RWPE2 (cell line): Measurements from ENCODE around the gene PGA4.

Source experiments
- ATAC-seq: fragments of 200-7000 bp; cut with Tn5 transposase; 3 replicates; pipeline ENCODE4 v1.9.1; 2021; ENCODE audit warnings: low read depth
- DNase-seq: peaks from one replicate; pipeline ENCODE4 v3.0.0-alpha.2; 2020; ENCODE audit warnings: low spot score
- H3K27ac ChIP-seq: fragments of 450-650 bp; 2 replicates; pipeline ENCODE4 v1.5.1; 2017; ENCODE audit warnings: mild to moderate bottlenecking; ENCODE audit not compliant: poor library complexity, severe bottlenecking
- H3K27me3 ChIP-seq: fragments of 250-450 bp; sonication (Bioruptor Pico); 2 replicates; pipeline ENCODE4 v1.5.1; 2021; ENCODE audit warnings: mild to moderate bottlenecking, moderate library complexity; ENCODE audit not compliant: insufficient read depth, poor library complexity, severe bottlenecking
- H3K36me3 ChIP-seq: fragments of 250-450 bp; sonication (Bioruptor Pico); 2 replicates; pipeline ENCODE4 v1.5.1; 2020; ENCODE audit warnings: low read depth, mild to moderate bottlenecking, moderate library complexity
- H3K4me1 ChIP-seq: fragments of 250-450 bp; sonication (Bioruptor Pico); 2 replicates; pipeline ENCODE4 v1.5.1; 2021; ENCODE audit warnings: mild to moderate bottlenecking, moderate library complexity; ENCODE audit not compliant: insufficient read depth, poor library complexity, severe bottlenecking
- H3K4me3 ChIP-seq: fragments of 250-450 bp; sonication (Bioruptor Pico); 2 replicates; pipeline ENCODE4 v1.5.1; 2021; ENCODE audit warnings: mild to moderate bottlenecking, moderate library complexity; ENCODE audit not compliant: severe bottlenecking
- H3K9me3 ChIP-seq: fragments of 250-450 bp; sonication (Bioruptor Pico); 2 replicates; pipeline ENCODE4 v1.5.1; 2021; ENCODE audit warnings: mild to moderate bottlenecking, moderate library complexity; ENCODE audit not compliant: severe bottlenecking
- CTCF ChIP-seq: fragments of 450-650 bp; IDR thresholded peaks from one replicate; pipeline ENCODE4 v1.5.1; 2017; ENCODE audit warnings: mild to moderate bottlenecking, moderate library complexity; ENCODE audit not compliant: poor library complexity, severe bottlenecking

The PGA4 gene

GRCh38 chr11:61264795-61265194 lies 42.6 kb downstream of the PGA4 start:
- Histone ChIP-seq H3K27me3 (no peaks in the 10 kb centered on the region), H3K9me3 (no peaks in the 10 kb centered on the region), H3K4me3 (no peak overlapping the region), H3K36me3 (no peaks in the 10 kb centered on the region), H3K27ac (no peak overlapping the region), H3K4me1 (no peaks in the 10 kb centered on the region)
- no peak for TF ChIP-seq CTCF
- DNase-seq, result no peak
- no peak for ATAC-seq

- Histone ChIP-seq H3K4me3 (no peak overlapping the region), H3K9me3 (no peaks in the 10 kb centered on the region), H3K4me1 (no peaks in the 10 kb centered on the region), H3K27ac (no peak overlapping the region), H3K27me3 (no peaks in the 10 kb centered on the region), H3K36me3 (no peaks in the 10 kb centered on the region)
- DNase-seq (no peak), ATAC-seq (no peak)
- no peak for TF ChIP-seq CTCF
Observed at GRCh38 chr11:61265357-61265756, 43.2 kb downstream of the PGA4 start.

GRCh38 chr11:61266602-61267001 lies 44.5 kb downstream of the PGA4 start:
- peak; percentile 65 for ATAC-seq
- Histone ChIP-seq H3K27me3 (no peaks in the 10 kb centered on the region), H3K4me3 (no peak overlapping the region), H3K9me3 (no peaks in the 10 kb centered on the region), H3K27ac (no peak overlapping the region), H3K4me1 (no peaks in the 10 kb centered on the region), H3K36me3 (no peaks in the 10 kb centered on the region)
- no peak for TF ChIP-seq CTCF
- no peak for DNase-seq

GRCh38 chr11:61267437-61267841 lies 45.3 kb downstream of the PGA4 start:
- TF ChIP-seq CTCF, result no peak
- DNase-seq (no peak), ATAC-seq (no peak)
- Histone ChIP-seq H3K4me3 (no peak overlapping the region), H3K36me3 (no peaks in the 10 kb centered on the region), H3K4me1 (no peaks in the 10 kb centered on the region), H3K27ac (no peak overlapping the region), H3K9me3 (no peaks in the 10 kb centered on the region), H3K27me3 (no peaks in the 10 kb centered on the region)

- TF ChIP-seq CTCF, result no peak
- no peak for ATAC-seq
- no peaks in the 10 kb centered on the region for H3K36me3 ChIP-seq
- H3K9me3 ChIP-seq, result no peaks in the 10 kb centered on the region
- no peak for DNase-seq
- H3K27me3 ChIP-seq, result no peaks in the 10 kb centered on the region
- no peak overlapping the region for H3K4me3 ChIP-seq
- no peak overlapping the region for H3K27ac ChIP-seq
- H3K4me1 ChIP-seq, result no peaks in the 10 kb centered on the region
Observed at GRCh38 chr11:61268588-61269250, 46.6 kb downstream of the PGA4 start.
